Measurements from ENCODE around the gene PRADC1.
"Not testable (repeated sequence)": the region's sequence is repeated elsewhere in the genome, so short reads cannot be mapped to it uniquely, and the experiment has no call there.

The PRADC1 gene

DNA sequence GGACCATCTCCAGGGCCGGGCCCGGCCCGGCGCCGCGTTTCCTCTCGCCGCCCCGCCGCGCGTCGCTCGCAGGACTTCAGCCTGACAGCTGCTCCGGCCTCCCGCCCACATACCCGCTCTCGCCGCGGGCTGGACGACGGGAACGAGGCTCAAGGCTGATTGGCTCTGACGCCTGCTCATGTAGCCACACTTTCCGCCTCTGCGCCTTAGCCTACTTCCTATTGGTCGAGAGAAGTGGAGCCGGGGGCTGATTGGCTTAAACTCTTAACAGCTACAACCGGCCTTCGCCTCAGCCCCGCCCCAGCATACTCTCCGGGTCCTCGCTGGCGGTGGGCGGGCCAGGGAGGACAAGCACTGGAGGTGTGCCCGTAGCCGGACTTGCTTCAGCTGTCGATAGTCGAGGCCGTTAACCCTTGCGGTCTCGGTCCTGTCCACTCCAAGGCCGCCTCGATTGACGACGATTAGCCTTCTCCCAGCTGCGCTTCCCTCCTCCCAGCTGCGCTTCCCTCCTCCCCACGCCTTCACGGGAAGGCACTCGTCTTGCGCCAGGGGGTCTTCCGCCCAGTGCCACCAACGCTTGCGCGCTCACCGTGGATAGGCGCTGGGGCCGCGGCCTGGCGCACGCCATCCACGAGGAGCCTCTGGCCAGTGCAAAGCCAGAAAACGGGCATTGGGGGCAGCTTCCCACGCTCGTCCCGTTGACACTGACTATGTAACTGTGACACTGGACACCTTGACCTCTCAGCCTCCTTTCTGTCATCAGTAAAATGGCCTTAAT is at the start of gene PRADC1:
Gene PRADC1 (minus strand): TSS at position 86 of the 778 bp plus-strand sequence. CDS start 79 bp downstream, at position 7.
- DNase-seq, result peak; percentile 94

DNA sequence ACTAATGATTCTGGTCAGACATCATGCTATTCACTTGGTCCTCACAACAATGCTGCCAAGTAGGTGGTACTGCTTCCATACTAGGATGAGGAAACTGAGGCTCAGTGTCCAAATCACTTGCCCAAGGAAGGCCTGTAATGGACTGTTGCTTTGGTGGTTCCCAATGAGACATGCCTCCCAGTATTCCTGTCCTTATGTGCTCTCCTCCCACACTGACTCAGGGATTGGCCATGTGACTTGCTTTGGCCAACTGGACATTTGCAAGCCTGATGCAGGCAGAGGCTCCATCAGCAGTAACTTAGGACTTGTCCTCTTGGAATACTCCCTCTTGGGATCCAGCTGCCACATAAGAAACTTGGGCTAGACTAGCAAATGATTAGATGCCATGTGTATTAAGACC is 48.2 kb upstream of the PRADC1 start:
- no peak for DNase-seq

DNA sequence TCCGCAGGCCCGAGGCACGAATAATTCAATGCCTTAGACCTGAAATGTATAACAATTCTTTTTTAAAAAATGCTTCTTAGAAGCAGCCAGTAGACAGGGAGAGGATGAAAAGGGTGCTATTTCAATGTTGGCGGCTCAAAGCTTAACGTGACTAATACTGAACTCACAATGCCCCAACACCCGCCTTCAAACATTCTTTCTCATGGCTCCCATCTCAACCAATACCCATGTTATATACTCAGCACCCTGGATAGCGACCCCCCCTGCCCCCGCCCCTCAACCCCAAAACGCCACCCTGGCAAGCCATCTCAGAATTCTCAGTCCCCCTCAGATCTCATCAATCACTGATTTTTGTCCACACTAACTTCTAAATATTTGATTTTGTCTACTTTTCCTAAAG is 46.8 kb upstream of the PRADC1 start:
- no peak for DNase-seq

DNA sequence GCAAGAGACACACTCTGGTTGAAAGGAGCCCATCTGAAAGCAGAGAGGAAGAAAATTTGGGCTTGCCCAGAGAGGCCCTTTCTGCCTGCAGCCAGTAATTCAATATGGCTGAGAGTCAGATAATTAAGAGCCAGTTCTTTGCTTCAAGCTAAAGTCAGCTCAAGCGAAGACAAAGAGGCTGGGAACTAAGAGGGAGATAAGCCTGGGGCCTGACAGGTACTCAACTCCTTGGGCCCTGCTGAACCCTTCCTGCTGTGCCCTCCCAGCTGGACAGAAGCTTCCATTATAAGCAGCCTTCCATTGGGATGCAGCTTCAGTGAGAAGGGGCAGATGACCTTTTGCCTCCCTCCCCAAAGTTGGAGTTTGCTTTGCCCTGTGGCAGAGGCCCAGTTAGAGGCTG is 39.2 kb upstream of the PRADC1 start:
- DNase-seq, result no peak

DNA sequence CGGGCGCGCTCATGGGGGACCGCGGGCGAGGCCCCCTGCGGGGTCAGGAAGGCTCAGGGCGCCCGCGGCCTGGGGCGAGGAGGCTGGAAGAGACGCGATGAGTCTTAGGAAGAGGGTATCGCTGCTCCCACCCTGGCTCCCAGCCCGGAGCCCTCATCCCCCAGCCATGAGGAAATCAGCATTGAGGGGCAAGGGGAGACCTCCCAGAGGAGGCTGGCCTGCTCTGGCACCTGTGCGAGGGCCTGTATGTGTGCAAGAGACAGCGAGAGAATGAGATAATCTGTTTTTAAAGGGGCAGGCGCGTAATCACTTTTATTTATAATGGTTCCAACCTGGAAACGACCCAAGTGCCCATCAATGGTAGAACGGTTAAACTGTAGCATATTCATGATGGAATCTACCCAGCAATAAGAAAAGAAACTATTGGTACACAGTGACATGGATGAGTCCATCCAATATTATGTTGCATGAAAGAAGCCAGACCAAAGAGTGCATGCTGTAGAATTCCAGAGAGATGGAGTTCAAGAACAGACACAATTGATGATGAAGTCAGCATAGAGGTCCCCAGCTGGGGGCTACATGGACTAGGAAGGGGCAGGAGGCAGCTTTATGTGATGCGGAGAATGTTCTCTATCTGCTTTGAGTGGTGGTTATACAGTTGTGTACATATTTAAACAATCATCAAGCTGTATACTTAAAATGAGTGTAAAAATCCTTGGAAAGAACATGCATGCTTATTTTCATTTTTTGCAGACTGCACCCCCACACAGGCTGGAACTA is 36.8 kb upstream of the PRADC1 start:
- DNase-seq, result no peak

DNA sequence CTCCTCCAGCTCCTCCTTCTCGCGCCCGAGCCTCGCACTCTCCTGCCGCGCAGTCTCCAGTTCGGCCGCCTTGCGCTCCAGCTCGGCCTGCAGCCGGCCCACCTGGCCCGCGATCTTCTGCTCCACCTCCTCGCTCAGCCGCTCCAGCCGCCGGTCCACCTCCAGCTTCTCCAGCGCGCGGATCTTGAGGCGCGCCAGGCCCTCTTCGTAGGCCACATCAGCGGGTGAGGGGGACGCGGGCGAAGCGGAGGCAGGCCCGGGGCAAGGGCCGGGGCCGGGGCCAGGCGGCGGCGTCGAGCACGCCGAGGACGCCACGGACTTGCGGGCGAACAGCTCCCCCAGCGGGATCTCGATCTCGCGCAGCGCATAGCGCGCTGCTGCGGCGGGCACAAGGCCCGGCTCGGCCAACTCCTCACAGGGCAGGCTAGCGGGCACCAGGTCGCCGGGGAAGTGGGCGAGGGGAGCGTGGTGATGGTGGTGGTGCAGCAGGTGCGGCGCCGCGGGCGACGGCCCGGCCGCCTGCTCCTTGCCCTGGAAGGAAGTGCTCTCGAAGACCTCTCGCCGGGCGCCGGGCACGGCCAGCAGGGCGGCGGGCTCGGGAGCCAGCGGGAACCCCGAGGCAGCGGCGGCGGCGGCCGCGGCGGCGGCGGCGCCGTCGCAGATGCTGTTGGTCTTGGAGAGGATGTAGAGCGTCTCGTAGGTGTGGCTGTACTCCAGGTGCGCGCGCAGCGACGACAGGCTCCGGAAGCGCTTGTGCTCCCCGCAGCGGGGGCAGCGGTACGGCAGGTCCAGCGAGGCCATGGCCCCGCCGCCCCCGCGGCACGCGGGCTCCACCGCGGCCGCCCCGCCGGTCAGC is 36.0 kb upstream of the PRADC1 start:
- peak; percentile 88 for DNase-seq

DNA sequence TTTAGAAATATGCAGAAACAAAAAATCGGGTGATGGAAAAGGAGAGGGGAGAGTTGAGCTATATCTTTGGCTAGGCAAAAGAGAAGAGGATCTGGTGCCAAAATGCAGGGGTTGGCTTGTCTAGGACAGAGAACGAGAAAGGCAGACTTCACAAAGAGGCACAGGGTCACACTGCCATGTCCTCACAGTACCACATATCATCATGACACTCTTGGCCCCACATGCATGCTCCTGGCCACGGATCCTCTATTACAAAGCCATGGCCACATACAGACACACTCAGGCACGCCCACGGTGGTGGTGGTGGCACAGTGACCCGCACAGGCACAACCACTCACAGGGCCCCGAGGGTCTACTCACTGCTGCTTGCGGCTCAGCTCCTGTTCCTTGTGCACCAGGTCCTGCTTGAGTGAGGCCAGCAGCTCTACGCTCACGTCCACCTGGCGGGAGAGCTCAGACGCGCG is 35.4 kb upstream of the PRADC1 start:
- DNase-seq, result no peak

DNA sequence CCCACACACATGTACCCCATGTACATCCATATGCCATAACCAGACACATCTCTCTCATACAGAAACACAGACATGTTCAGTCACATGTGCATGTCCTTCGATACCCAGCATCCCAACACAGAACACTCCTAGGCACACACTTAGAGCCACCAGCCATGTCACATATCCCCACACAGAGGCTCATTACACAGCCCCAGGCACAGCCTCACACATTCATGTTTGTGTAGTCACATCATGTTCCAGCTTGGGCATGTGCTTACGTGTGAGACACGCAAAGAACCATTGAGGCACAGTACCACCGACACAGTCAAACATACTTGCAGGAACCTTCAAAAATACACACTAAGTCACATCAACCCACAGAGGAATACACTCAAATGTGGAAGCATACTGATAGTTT is 34.0 kb upstream of the PRADC1 start:
- DNase-seq, result no peak

DNA sequence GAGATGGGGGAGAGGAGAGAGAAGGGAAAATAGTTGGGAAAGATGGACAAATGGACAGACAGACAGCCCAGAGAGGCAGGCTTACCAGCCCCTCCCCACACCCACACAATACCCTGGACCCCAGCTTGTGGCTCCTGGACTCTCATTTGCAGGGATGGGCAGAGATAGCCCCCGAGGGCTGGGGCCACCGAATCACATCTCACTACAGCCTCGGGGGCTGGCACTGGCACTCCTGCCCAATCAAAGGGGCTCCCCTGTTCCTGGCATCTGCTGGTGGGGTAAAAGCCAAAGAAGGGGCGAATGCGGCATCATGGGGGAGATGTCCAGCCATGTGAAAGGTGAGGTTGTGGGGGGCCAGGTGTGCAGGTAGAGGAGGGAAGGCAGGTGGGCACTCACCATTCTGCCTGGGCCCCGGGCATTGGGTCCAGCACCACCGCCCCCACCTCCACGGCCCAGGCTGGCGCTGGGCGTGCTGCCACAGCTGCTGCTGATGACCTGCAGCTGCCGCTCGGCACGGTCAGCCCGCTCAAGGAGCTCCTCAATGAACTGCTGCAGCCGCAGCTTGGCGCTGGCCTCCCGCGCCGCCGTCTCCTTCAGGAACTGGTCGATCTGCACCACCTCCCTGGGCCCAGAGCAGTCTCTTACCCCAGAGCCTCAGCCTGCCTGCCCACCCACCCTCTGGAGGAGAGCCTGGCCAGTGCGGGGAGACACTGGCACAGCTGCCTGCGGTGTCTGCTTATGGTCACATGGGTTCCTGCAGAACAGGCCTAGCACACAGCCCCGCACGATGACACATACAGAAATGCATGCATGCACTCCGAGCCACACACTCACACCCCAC is 33.2 kb upstream of the PRADC1 start:
- no peak for DNase-seq

DNA sequence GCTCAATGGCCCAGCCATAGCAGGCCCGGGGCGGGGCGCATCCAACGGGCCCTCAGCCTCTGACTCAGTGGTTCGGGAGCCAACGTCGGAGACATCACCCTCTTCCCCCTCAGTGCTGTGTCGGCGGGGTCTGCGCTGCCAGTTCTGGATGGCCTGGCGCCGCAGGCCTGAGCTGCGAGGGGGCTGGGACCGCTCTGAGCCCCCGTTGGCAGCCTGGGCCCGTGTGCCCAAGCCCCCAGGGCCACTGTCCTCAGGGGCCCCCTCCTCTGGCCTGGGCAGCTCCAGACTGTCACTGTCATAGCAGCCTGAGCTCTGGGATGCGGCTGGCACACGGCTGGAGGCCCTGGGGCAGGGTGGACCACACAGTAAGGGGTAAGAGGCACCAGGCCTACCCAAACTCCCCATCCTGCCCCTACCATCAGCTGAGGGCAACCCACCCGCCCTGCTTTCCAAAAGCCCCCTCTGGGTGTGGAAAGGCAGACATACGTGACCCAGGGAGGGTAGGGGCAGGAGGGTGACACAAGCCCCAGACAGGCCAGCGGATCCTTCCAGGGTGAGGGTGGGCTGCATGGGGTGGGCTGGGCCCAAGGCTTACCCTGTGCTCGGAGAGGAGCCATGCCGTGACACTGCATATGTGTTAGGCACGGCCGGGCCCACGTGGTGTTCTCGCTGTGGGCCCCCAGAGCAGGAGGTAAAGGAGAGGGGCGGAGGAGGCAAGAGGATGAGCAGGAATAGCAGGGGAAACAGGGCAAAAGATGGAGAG is 32.4 kb upstream of the PRADC1 start:
- no peak for DNase-seq

DNA sequence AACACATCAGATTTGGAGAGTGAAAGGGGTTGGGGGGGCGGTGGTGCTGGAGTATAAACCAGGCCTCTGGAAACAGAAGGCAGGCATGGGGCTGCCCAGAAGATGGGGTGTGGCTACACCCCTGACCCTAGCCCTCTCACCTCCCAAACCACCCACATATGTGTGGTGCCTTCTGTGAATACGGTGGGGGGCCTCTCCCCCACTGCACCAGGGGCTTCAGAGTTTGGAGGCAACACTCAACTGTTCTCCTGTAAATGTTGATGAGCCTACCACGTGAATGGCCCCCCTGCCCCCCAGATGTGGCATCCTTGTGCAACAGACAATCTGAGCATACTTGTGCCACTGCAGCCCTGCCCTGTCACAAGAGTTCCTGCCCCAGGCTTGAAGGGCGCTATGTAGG is 31.7 kb upstream of the PRADC1 start:
- no peak for DNase-seq

DNA sequence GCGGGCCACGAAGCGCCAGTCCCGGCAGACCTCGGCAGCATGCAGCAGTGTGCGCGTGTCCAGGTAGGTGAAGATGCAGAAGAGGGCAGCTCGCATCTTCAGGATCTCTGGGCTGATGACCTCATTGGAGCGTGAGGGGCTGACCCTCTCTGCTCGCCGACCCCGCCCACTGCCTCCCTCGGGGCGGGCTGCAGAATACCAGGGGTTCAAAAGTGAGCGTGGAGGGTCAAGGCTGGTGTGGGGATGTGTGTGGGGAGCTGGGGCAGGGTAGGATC is 31.2 kb upstream of the PRADC1 start:
- DNase-seq, result no peak

DNA sequence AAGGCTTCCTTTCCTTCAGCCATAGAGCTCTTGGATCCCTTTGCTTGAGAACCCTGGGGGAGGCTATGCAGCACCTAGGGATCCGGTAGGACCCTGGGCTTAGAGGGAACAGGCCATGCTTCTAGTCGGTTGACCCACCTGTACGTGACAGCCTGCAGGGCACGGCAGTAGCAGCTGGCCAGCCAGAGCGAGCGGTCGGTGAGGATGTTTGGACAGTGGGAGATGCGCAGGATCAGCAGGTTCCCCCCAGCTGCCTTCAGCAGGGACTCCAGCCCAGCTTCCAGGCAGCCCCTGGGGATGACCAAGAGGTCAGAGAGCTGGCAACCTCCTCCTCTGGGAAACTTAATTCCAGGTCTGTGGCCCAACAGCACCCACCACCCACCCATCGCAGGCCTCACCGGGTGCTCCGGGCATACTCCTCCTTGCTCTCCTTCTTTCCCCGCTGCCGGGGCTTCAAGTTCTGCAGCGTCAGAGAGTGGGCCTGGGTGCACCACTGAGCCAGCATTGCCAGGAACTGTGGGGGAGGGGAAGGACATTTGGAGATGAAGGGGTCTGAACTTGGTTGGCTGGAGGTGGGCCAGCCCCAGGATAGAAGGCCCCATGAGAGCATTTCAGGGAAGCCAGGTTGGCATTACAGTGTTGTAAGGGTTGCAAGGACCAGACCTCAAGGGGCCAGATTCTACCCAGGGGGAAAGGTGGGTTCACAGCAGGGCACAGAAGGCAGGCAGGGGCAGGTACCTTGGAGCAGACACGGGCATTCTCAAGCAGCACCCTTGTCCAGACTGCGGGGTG is 30.7 kb upstream of the PRADC1 start:
- DNase-seq, result no peak

DNA sequence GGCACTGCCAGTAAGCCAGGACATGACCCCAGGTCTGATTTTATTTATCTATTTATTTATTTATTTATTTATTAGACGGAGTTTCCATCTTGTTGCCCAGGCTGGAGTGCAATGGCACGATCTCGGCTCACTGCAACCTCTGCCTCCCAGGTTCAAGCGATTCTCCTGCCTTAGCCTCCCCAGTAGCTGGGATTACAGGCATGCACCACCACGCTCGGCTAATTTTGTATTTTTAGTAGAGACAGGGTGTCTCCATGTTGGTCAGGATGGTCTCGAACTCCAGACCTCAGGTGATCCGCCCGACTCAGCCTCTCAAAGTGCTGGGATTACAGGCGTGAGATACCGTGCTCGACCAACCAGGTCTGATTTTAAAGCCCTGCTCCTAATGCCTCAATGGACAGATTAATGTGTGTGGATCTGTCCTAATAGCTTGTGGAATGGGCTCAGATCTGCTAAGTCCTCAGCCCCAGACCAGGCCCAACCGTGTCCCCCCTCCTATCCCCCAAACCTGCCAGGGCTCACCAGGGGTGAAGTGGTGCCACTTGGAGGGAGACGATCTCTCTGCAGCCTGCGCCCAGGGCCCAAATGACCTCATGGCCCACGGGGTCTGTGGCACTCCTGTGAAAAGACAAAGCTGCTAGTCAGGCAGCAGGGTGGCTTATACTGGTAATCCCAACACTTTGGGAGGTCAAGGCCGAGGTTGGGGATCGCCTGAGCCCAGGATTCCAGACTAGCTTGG is 29.8 kb upstream of the PRADC1 start:
- not testable (repeated sequence) for DNase-seq

DNA sequence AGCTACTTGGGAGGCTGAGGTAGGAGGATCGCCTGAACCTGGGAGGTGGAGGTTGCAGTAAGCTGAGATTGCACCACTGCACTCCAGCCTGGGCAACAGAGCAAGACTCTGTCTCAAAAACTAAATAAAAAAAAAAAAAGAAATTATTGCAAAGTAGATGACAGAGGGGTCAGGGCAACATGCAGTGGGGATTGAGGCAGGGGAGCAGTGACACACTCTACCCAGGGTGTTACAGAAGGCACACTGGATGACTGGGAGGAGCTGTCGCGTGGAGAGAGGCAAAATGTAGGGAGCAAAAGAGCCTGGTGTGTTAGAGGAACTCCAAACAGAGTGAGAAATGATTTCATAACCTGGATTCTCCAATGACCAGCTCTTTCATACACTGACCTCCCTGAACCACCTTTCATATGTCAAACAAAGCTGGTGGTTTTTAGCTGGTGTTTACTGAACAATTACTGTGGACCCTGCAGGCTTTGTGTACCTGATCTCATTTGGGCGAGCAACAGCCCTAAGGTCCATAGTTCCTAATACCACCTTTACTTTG is 29.1 kb upstream of the PRADC1 start:
- no peak for DNase-seq

DNA sequence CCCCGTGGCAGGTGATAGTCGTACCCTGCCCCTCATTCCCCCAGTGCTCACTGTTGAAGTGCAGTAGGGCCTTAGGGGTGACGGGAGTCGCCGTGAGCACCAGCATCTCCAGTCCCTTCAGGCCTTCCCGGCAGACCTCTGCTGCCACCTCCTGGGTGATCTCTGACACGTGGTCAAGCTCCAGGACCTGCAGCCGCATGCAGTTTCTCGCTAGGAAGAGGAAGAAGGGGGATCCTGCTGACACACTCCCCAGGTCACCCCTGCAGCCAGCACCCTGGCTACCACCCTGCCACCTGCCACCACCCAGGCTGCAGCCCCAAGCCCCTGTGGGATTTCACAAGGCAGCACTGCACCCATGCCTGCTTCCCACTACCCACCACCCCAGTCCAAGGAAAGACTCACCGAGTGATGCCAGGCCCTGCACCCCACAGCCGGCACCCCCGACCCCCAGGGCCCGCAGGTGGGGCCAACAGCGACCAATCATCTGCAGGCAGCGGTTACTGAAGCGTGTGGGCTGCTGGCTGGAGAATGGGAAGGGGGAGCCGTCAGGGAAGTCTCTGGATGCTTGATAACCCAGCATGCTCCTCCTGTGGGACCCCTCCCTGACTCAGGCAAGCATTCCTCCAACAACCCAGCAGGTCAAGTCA is 27.4 kb upstream of the PRADC1 start:
- DNase-seq, result peak; percentile 29

DNA sequence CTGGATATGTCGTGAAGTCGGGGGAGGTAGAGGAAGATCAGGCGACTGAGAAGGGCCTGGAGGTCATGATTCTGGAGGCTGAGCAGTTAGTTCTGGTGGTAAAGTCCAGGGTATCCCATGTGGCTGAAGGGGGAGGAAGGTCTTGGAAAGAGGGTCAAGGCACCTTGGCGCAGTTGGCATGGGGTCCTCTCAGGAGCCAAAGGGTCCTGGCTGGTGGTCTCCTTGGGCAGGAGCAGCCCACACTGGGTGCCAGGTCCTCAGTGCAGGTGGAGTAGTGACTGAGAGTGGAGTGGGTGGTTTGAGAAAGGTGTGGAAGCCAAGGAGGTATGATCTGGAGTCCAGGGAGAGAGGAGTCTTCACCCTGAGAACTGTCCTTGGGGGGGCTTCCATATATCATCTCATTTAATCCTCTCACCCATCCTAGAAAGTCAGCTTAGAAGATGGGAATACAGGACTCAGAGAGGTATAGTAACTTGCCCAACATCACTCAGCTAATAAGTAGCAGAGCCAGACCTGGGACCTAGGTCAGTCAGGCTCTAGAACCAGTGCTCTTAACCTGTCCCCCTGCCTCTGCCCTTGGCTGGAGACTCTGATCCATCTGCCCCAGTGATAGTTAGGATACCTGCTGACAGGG is 26.8 kb upstream of the PRADC1 start:
- DNase-seq, result no peak

DNA sequence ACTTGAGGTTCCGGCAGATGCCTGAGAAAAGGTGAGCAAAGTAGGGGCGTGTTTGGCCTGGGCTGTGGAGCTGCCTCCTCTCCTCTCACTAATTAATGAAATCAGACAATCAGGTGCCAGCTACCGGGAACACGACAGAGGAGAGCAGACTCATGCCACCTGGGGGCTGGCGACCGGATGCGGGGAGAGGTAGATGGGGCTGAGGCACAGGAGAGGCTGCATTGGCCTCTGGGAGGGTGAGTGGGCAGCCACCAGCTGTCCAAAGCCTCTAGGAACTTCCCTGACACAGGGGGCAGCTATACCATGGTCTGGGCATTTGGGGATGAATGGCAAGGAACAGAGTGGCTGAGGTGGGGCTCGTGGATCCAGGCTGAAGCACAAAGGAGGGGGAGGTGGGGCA is 26.2 kb upstream of the PRADC1 start:
- no peak for DNase-seq

DNA sequence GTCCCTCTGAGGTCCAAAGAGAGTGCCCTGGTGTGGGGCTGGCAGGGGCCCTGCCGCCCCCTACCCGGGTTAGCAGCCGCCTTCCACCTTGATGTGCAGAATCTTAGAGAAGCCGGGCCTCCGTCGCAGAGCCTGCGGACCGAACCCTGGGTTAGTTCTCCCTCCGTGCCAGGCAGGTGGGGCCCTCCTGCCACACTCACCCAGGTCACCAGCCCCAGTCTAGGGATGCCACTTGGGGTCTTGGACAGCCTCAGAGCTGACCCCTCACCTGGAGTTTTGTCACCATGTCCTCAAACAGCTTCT is 25.8 kb upstream of the PRADC1 start:
- DNase-seq, result no peak
